Gastrocnemius medialis (tissue), 4 donors: ENCODE data around the gene LTB4R2. TPM values are rescaled to one million over a fixed set of nuclear protein-coding genes. Genes with fewer than 3 reads are reported as not detected.

ENCODE experiments used
- ATAC-seq, 2 donors: fragments of 150-250 bp; one replicate each; pipeline ENCODE4 v1.9.1; 2016
- DNase-seq, 2 donors: peaks; one replicate each; pipeline ENCODE4 v3.0.0-alpha.2; 2019
- H3K27ac ChIP-seq, 4 donors: fragments of 200-600 bp; sonication (generic); 1 replicate in 1 of 4; 2 replicates in 3 of 4; pipeline ENCODE4 v1.5.1; 2016 to 2018; ENCODE audit warnings: mild to moderate bottlenecking in 2 of 4, moderate library complexity in 1 of 4
- H3K27me3 ChIP-seq, 3 donors: fragments of 200-600 bp; sonication (generic) in 2 of 3; 1 replicate in 1 of 3; 2 replicates in 2 of 3; pipeline versions ENCODE4 v1.5.1 to v1.6.0; 2016 to 2019; ENCODE audit warnings: mild to moderate bottlenecking in 1 of 3, moderate library complexity in 1 of 3
- H3K36me3 ChIP-seq, 2 donors: fragments of 200-600 bp; sonication (generic) in 1 of 2; one replicate each; pipeline ENCODE4 v1.5.1; 2017 to 2018
- H3K4me1 ChIP-seq, 2 donors: fragments of 200-600 bp; sonication (generic) in 1 of 2; one replicate each; pipeline ENCODE4 v1.5.1; 2016 to 2017; ENCODE audit warnings: mild to moderate bottlenecking in 2 of 2
- H3K4me3 ChIP-seq, 4 donors: fragments of 200-600 bp; sonication (generic) in 3 of 4; 1 replicate in 1 of 4; 2 replicates in 3 of 4; pipeline ENCODE4 v1.5.1; 2016 to 2019; ENCODE audit warnings: mild to moderate bottlenecking in 2 of 4
- H3K9me3 ChIP-seq, 3 donors: fragments of 200-600 bp; sonication (generic) in 2 of 3; 1 replicate in 1 of 3; 2 replicates in 2 of 3; pipeline ENCODE4 v1.5.1; 2016 to 2019
- POLR2A ChIP-seq, 2 donors: fragments of 450-650 bp; IDR thresholded peaks; one replicate each; pipeline ENCODE4 v1.6.1; 2017; ENCODE audit warnings: antibody characterized with exemption in 2 of 2, mild to moderate bottlenecking in 2 of 2, moderate library complexity in 2 of 2
- in situ Hi-C, 4 donors: fragments of 200-750 bp; cut with MboI; loops; one replicate each; pipeline versions ENCODE4 v1.15.0 to v1.8.0; 2017; ENCODE audit warnings: low sequenced_read_pairs in 4 of 4
- intact Hi-C: fragments of 100-400 bp; cut with DNase I; formaldehyde crosslinking; loops from one replicate; pipeline ENCODE4 v1.15.1; 2023; ENCODE audit warnings: low total_unique reads
- total RNA-seq, 4 donors: library from RNA; depleted of rRNA; stranded (reverse); fragments of >200 nt; gene quantifications; one replicate each; pipeline versions ENCODE4 v1.1.0 to v1.2.3, GENCODE V29; 2016
- TF ChIP-seq, protein P1 (sequence below), 5 experiments: fragments of 450-650 bp in 3 of 5; fragments of 200-600 bp in 2 of 5; sonication (generic) in 2 of 5; IDR thresholded peaks in 4 of 5; conservative IDR thresholded peaks in 1 of 5; 1 replicate in 4 of 5; 2 replicates in 1 of 5; pipeline ENCODE4 v1.5.1; 2016 to 2019; ENCODE audit warnings: antibody characterized with exemption in 5 of 5, mild to moderate bottlenecking in 3 of 5, moderate library complexity in 3 of 5

The LTB4R2 gene
- total RNA-seq, 4 donors from 2014 or later: 0.39 to 3.3 (median 2.0) TPM

DNA sequence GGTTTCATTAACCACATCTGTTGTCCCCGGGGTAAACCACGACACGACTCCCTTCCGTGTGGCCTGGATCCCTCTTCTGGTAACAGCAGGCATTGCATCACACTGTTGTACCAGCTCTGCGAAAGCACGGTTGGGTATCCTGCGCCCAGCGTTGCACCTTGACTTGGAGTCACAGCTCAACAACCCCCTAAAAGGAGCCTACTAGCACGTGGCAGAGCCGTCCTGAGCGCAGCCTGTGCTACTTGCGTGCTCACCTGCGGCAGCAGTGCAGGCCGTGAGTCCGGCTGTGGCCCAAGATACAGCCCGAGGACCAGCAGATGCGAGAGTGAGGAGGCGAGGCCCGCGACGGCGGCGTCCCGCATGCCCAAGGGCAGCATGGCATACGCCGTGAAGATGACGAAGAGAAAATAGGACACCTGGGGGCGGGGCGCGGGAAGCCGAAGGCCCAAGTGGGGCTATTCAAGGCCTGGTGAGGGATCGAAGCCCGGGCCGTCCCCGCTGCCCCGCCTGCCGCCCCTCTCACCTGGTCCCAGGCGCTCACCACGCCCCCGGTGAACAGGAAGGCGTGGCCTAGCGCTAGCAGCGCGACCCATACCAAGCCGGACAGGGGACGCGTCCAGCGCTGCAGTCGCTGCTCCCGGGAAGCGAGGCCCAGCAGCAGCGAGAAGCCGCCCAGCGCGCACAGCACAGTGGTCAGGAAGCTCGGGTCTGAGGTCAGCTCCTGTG, 22.5 kb downstream of the LTB4R2 start:
- H3K4me3 ChIP-seq: peak overlapping the region in 3 of 4 donors; percentile 19 to 23 (median 19)
- H3K27me3 ChIP-seq: peaks cover 19 to 45% (median 39%) of the 10 kb centered on the region in 3 donors
- TF ChIP-seq, protein P1, sequence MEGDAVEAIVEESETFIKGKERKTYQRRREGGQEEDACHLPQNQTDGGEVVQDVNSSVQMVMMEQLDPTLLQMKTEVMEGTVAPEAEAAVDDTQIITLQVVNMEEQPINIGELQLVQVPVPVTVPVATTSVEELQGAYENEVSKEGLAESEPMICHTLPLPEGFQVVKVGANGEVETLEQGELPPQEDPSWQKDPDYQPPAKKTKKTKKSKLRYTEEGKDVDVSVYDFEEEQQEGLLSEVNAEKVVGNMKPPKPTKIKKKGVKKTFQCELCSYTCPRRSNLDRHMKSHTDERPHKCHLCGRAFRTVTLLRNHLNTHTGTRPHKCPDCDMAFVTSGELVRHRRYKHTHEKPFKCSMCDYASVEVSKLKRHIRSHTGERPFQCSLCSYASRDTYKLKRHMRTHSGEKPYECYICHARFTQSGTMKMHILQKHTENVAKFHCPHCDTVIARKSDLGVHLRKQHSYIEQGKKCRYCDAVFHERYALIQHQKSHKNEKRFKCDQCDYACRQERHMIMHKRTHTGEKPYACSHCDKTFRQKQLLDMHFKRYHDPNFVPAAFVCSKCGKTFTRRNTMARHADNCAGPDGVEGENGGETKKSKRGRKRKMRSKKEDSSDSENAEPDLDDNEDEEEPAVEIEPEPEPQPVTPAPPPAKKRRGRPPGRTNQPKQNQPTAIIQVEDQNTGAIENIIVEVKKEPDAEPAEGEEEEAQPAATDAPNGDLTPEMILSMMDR (IDR thresholded peaks at IDR 0.05 in 4 of 5, conservative IDR thresholded peaks at IDR 0.05 in 1 of 5): peak; percentile 29 to 65 (median 48)
- TF ChIP-seq POLR2A (IDR thresholded peaks at IDR 0.05): no peak
- intact Hi-C loops: no loop called here
- DNase-seq (peak; percentile 43 to 45), ATAC-seq (peak; percentile 57 to 72)
- no peak overlapping the region for H3K27ac ChIP-seq
- H3K36me3 ChIP-seq: no peaks in the 10 kb centered on the region
- H3K9me3 ChIP-seq: no peaks in the 10 kb centered on the region
- in situ Hi-C loops: loop anchor here (5.0 to 10.0 kb wide), 3 partner anchors 100 to 105 kb away; no protein-coding TSS in a partner anchor
- H3K4me1 ChIP-seq: peaks cover 9 to 25% of the 10 kb centered on the region in 2 donors

DNA sequence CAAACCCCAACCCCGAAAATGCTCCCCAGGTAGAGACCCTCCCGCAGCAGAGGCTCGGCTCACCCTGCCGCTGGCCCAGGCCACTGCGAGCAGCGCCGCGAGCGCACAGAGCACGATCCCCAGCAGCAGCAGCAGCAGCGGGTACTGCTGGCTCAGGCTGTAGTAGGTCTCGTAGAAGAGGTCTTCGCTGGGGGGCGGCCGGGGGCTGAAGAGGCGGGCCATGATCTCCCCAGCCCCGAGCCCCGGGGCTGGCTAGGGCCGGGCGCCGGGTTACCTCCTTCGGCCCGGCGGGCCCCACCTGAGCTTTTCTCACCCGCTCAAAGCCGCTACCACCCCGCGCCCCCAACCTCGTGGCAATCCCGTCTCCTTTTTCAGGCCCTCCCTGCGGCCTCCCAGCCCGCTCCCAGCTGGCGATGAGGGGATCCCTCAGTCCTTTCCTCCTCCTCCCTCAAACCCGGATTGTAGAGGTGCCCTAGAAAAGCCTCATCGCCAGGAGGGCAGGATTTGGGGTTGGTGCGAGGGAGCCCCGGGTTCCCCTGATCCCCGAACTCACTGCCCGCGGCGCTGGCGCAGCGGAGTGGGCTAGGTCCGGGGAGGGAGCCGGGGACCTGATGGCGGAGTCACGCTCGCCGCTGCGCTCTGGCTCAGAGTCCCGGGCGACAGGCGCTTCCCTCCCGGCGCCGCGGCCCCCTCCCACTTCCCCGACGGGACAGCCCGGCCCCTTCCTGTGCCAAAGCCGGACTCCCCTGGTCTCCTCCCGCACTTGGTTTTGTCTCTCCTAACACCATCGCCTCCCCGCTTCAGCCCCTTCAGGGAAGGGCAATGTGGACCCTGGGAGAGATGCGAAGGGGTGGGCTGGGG, 24.7 kb downstream of the LTB4R2 start, which contains the start of gene ADCY4:
ADCY4 (minus strand) TSS at position 641 of the 861 bp plus-strand sequence; CDS start at position 222, 419 bp downstream.
- H3K36me3 ChIP-seq: no peaks in the 10 kb centered on the region
- in situ Hi-C loops: loop anchor here (5.0 to 10.0 kb wide), 3 partner anchors 98 to 103 kb away; no protein-coding TSS in a partner anchor
- peaks cover 9 to 25% of the 10 kb centered on the region in 2 donors for H3K4me1 ChIP-seq
- TF ChIP-seq POLR2A (IDR thresholded peaks at IDR 0.05): peak; percentile 22 to 51
- TF ChIP-seq, protein P1 (IDR thresholded peaks at IDR 0.05 in 4 of 5, conservative IDR thresholded peaks at IDR 0.05 in 1 of 5): no peak
- no peaks in the 10 kb centered on the region for H3K9me3 ChIP-seq
- no peak for DNase-seq
- no peak for ATAC-seq
- intact Hi-C loops: loop anchor here (2.0 kb wide), 1 partner anchor 32 kb away; no protein-coding TSS in a partner anchor
- peak within 1 kb of the TSS; percentile 45 to 81 (median 77) for H3K27ac ChIP-seq
- peak within 1 kb of the TSS; percentile 49 to 72 (median 58) for H3K4me3 ChIP-seq
- peaks cover 19 to 53% (median 48%) of the 10 kb centered on the region in 3 donors for H3K27me3 ChIP-seq

DNA sequence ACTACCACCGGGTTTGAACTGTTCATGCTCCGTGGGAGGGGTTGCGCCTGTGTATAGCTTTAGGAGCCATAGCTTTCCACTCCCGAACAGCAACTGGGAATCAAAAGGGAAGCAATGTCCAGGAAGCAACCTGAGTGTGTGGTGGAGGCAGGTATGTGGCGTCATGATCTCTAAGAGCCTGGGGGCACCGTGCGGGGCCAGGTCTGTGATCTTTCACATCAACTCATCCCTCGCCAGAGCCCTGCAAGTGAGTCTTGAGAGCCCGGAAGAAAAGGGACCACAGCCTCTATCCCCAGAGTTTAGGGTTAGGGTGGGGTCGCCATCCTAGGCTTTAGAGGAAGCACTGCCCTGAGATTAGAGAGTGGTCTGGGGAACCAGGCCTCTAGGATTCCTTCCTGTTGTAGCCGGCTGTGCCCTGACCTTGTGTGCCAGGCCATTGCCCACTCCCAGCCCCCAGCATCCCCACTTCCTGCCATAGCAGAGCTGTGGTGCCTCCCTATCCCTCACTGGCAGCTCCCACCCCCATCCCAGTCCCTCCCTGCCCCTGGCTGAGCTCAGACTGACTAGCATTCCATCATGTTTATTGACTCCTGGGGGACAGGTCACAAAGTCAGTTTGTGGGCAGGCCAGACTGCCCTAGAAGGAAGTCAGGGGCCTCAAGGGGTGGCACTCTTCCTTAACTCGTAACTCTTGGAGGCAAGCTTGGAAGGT, 25.7 kb downstream of the LTB4R2 start:
- DNase-seq (no peak), ATAC-seq (no peak)
- TF ChIP-seq, protein P1 (IDR thresholded peaks at IDR 0.05 in 4 of 5, conservative IDR thresholded peaks at IDR 0.05 in 1 of 5): no peak
- no peak for TF ChIP-seq POLR2A (IDR thresholded peaks at IDR 0.05)
- in situ Hi-C loops: loop anchor here in 1 of 4 donors (10.0 kb wide), 1 partner anchor 99 kb away; no protein-coding TSS in a partner anchor
- intact Hi-C loops: loop anchor here (2.0 kb wide), 1 partner anchor 31 kb away; no protein-coding TSS in a partner anchor
- H3K9me3 ChIP-seq: no peaks in the 10 kb centered on the region
- H3K4me1 ChIP-seq: peaks cover 9 to 25% of the 10 kb centered on the region in 2 donors
- peaks cover 19 to 53% (median 53%) of the 10 kb centered on the region in 3 donors for H3K27me3 ChIP-seq
- H3K36me3 ChIP-seq: no peaks in the 10 kb centered on the region
- H3K27ac ChIP-seq: peak overlapping the region; percentile 45 to 81 (median 77)
- H3K4me3 ChIP-seq: peak overlapping the region in 2 of 4 donors; percentile 64 to 72
